MG63 (cell line): ENCODE measurements around the gene NCEH1. TPM values are rescaled to one million over a fixed set of nuclear protein-coding genes. Genes with fewer than 3 reads are reported as not detected.
"Not testable (repeated sequence)": the region's sequence is repeated elsewhere in the genome, so short reads cannot be mapped to it uniquely, and the experiment has no call there.

ENCODE experiments used
- DNase-seq: peaks from one replicate; pipeline ENCODE4 v3.0.0-alpha.2; 2020
- H3K27me3 ChIP-seq: fragments of 250-450 bp; sonication (Bioruptor Pico); 2 replicates; pipeline ENCODE4 v1.5.1; 2020; ENCODE audit warnings: mild to moderate bottlenecking, moderate library complexity
- H3K36me3 ChIP-seq: fragments of 250-450 bp; sonication (Bioruptor Pico); 2 replicates; pipeline ENCODE4 v1.5.1; 2020; ENCODE audit warnings: mild to moderate bottlenecking, moderate library complexity
- H3K4me3 ChIP-seq: fragments of 250-450 bp; sonication (Bioruptor Pico); 2 replicates; pipeline ENCODE4 v1.5.1; 2020; ENCODE audit warnings: mild to moderate bottlenecking, moderate library complexity
- H3K9me3 ChIP-seq: fragments of 250-450 bp; sonication (Bioruptor Pico); 2 replicates; pipeline ENCODE4 v1.5.1; 2020; ENCODE audit warnings: mild to moderate bottlenecking, moderate library complexity
- total RNA-seq: library from RNA; depleted of rRNA; stranded (reverse); fragments of >200 nt; shearing (Covaris generic); gene quantifications from 2 replicates; pipeline ENCODE4 v1.2.3, GENCODE V29; 2014; ENCODE audit warnings: low replicate concordance

NCEH1 gene
- total RNA-seq, 1 experiment from 2014 or later = 24.8 TPM

GRCh38 chr3:172660421-172660820, 50.4 kb downstream of the NCEH1 start:
- Histone ChIP-seq H3K36me3 (peaks cover 17% of the 10 kb centered on the region), H3K9me3 (peaks cover 17% of the 10 kb centered on the region)
- H3K4me3 ChIP-seq, H3K27me3 ChIP-seq, DNase-seq: not testable (repeated sequence)

GRCh38 chr3:172659246-172660002, 51.4 kb downstream of the NCEH1 start:
- peaks cover 13% of the 10 kb centered on the region for H3K9me3 ChIP-seq
- no peak overlapping the region for H3K4me3 ChIP-seq
- peak; percentile 41 for DNase-seq
- H3K36me3 ChIP-seq = peaks cover 17% of the 10 kb centered on the region
- no peaks in the 10 kb centered on the region for H3K27me3 ChIP-seq

- H3K9me3 ChIP-seq = peaks cover 11% of the 10 kb centered on the region
- H3K4me3 ChIP-seq = no peak overlapping the region
- no peaks in the 10 kb centered on the region for H3K27me3 ChIP-seq
- peaks cover 18% of the 10 kb centered on the region for H3K36me3 ChIP-seq
- peak; percentile 98 for DNase-seq
Observed at GRCh38 chr3:172658344-172659245, 52.3 kb downstream of the NCEH1 start.

- Histone ChIP-seq H3K9me3 (peaks cover 4% of the 10 kb centered on the region), H3K27me3 (no peaks in the 10 kb centered on the region), H3K36me3 (peaks cover 18% of the 10 kb centered on the region), H3K4me3 (no peak overlapping the region)
- no peak for DNase-seq
Observed at GRCh38 chr3:172656602-172657001, 54.3 kb downstream of the NCEH1 start.

GRCh38 chr3:172655388-172655787, 55.5 kb downstream of the NCEH1 start:
- H3K4me3 ChIP-seq = no peak overlapping the region
- peaks cover 18% of the 10 kb centered on the region for H3K36me3 ChIP-seq
- no peaks in the 10 kb centered on the region for H3K9me3 ChIP-seq
- no peaks in the 10 kb centered on the region for H3K27me3 ChIP-seq
- DNase-seq = no peak

- DNase-seq = no peak
- Histone ChIP-seq H3K36me3 (peaks cover 18% of the 10 kb centered on the region), H3K27me3 (no peaks in the 10 kb centered on the region), H3K4me3 (no peak overlapping the region), H3K9me3 (no peaks in the 10 kb centered on the region)
Observed at GRCh38 chr3:172654470-172654869, 56.4 kb downstream of the NCEH1 start.

- no peak overlapping the region for H3K4me3 ChIP-seq
- DNase-seq = no peak
- H3K9me3 ChIP-seq = no peaks in the 10 kb centered on the region
- H3K36me3 ChIP-seq = peaks cover 23% of the 10 kb centered on the region
- no peaks in the 10 kb centered on the region for H3K27me3 ChIP-seq
Observed at GRCh38 chr3:172653004-172653572, 57.8 kb downstream of the NCEH1 start.

GRCh38 chr3:172651936-172652625, 58.8 kb downstream of the NCEH1 start:
- no peak for DNase-seq
- H3K9me3 ChIP-seq = no peaks in the 10 kb centered on the region
- no peak overlapping the region for H3K4me3 ChIP-seq
- H3K36me3 ChIP-seq = peaks cover 32% of the 10 kb centered on the region
- no peaks in the 10 kb centered on the region for H3K27me3 ChIP-seq

GRCh38 chr3:172649987-172650386, 60.9 kb downstream of the NCEH1 start:
- Histone ChIP-seq H3K36me3 (peaks cover 28% of the 10 kb centered on the region), H3K9me3 (no peaks in the 10 kb centered on the region), H3K27me3 (no peaks in the 10 kb centered on the region), H3K4me3 (no peak overlapping the region)
- no peak for DNase-seq

- peaks cover 32% of the 10 kb centered on the region for H3K36me3 ChIP-seq
- H3K27me3 ChIP-seq = no peaks in the 10 kb centered on the region
- no peak for DNase-seq
- H3K9me3 ChIP-seq = no peaks in the 10 kb centered on the region
- H3K4me3 ChIP-seq = no peak overlapping the region
Observed at GRCh38 chr3:172648747-172649146, 62.1 kb downstream of the NCEH1 start.

- Histone ChIP-seq H3K9me3 (no peaks in the 10 kb centered on the region), H3K4me3 (no peak overlapping the region), H3K36me3 (peaks cover 41% of the 10 kb centered on the region), H3K27me3 (no peaks in the 10 kb centered on the region)
- no peak for DNase-seq
Observed at GRCh38 chr3:172647823-172648222, 63.0 kb downstream of the NCEH1 start.

- H3K27me3 ChIP-seq = no peaks in the 10 kb centered on the region
- no peak overlapping the region for H3K4me3 ChIP-seq
- H3K9me3 ChIP-seq = no peaks in the 10 kb centered on the region
- H3K36me3 ChIP-seq = peaks cover 47% of the 10 kb centered on the region
- no peak for DNase-seq
Observed at GRCh38 chr3:172647080-172647479, 63.8 kb downstream of the NCEH1 start.

- H3K9me3 ChIP-seq = no peaks in the 10 kb centered on the region
- peak; percentile 38 for DNase-seq
- no peaks in the 10 kb centered on the region for H3K27me3 ChIP-seq
- no peak overlapping the region for H3K4me3 ChIP-seq
- peaks cover 52% of the 10 kb centered on the region for H3K36me3 ChIP-seq
Observed at GRCh38 chr3:172646439-172647015, 64.3 kb downstream of the NCEH1 start.

- peaks cover 66% of the 10 kb centered on the region for H3K36me3 ChIP-seq
- no peaks in the 10 kb centered on the region for H3K27me3 ChIP-seq
- H3K4me3 ChIP-seq = no peak overlapping the region
- no peaks in the 10 kb centered on the region for H3K9me3 ChIP-seq
- no peak for DNase-seq
Observed at GRCh38 chr3:172644258-172644657, 66.6 kb downstream of the NCEH1 start.

- no peaks in the 10 kb centered on the region for H3K27me3 ChIP-seq
- H3K36me3 ChIP-seq = peaks cover 69% of the 10 kb centered on the region
- H3K9me3 ChIP-seq = no peaks in the 10 kb centered on the region
- H3K4me3 ChIP-seq = no peak overlapping the region
- DNase-seq = no peak
Observed at GRCh38 chr3:172643506-172644179, 67.2 kb downstream of the NCEH1 start.

- no peak for DNase-seq
- Histone ChIP-seq H3K36me3 (peaks cover 70% of the 10 kb centered on the region), H3K27me3 (no peaks in the 10 kb centered on the region), H3K4me3 (no peak overlapping the region), H3K9me3 (no peaks in the 10 kb centered on the region)
Observed at GRCh38 chr3:172641291-172641690, 69.6 kb downstream of the NCEH1 start.
